Transverse colon (tissue), 3 donors: ENCODE data around the gene CDKL2.

Experiments used
- CTCF ChIP-seq, 5 experiments: fragments of 200-600 bp in 3 of 5; fragments of 450-650 bp in 2 of 5; sonication (generic) in 3 of 5; IDR thresholded peaks; 1 replicate in 2 of 5; 2 replicates in 3 of 5; pipeline ENCODE4 v1.5.1; 2016 to 2017; ENCODE audit warnings: antibody characterized with exemption in 5 of 5, inconsistent platforms in 3 of 5, mild to moderate bottlenecking in 2 of 5, moderate library complexity in 1 of 5
- POLR2A ChIP-seq: fragments of 450-650 bp; IDR thresholded peaks from one replicate; pipeline ENCODE4 v1.6.1; 2016; ENCODE audit warnings: antibody characterized with exemption, mild to moderate bottlenecking, moderate library complexity

DNA sequence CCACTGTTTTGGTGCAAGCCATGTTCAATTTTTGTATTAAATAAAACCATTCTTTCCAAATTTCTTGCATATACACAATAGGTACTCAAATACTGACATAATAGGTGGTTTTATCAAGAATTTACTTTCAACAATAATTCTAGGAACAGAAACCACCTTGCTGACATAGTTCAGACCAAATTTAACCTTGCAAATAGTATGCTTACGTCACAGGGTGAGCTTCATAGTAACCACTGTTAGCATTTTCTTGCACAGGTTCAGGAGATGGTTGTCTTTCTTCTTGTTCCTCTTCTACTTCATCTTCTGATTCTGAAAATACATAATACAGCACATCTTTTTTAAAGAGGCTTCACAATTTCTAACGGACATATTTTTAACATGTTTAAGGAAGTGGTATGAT lies 25.2 kb upstream of the CDKL2 start:
- TF ChIP-seq CTCF (IDR thresholded peaks at IDR 0.05) = no peak
- no peak for TF ChIP-seq POLR2A
